ENCODE data around the gene ACOT6. TPM values are rescaled to one million over a fixed set of nuclear protein-coding genes. Genes with fewer than 3 reads are reported as not detected.
"Not testable (repeated sequence)": the region's sequence is repeated elsewhere in the genome, so short reads cannot be mapped to it uniquely, and the experiment has no call there.

The ACOT6 gene
- total RNA-seq, 1 donor from 2014 or later, result not detected

- intact Hi-C loops (cut with micrococcal nuclease), result no loop called here
These were observed 17.8 kb upstream of the ACOT6 start for GRCh38 chr14:73594491-73594890.

DNA sequence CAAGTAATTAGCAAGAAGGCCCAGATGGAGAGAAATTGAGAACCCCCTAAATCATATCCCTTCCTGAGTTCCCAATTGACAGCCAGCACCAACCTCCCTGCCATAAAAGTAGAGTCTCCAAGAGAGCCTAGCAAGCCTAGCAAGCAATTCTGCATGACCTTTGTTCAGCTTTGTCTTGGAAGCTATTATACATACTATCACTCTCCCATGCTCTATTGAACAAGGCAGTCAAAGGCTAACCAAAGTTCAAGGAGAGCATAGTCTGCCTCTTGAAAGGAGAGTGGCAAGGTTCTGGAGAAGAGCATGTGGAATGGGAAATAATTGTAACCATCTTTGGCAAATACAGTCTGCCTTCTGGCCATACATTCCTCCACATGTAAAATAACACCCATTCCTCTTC lies 12.8 kb upstream of the ACOT6 start:
- intact Hi-C loops (cut with micrococcal nuclease), result no loop called here

- intact Hi-C loops (cut with micrococcal nuclease), result no loop called here
These were observed 9.3 kb upstream of the ACOT6 start for GRCh38 chr14:73602994-73603393.

- intact Hi-C loops (cut with micrococcal nuclease), result no loop called here
These were observed 6.0 kb upstream of the ACOT6 start for GRCh38 chr14:73606271-73606670.

DNA sequence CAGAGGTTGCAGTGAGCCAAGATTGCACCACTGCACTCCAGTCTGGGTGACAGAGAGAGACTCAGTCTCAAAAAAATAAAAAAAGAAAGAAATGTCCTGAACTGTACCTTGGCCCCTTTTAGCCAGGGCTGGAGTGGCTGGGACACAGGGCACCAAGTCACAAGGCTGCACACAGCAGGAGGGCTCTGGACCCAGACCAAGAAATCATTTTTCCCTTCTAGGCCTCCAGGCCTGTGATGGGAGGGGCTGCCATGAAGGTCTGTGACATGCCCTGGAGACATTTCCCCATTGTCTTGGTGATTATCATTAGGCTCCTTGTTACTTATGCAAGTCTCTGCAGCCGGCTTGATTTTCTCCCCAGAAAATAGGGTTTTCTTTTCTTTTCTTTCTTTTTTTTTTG lies 5.1 kb upstream of the ACOT6 start:
- intact Hi-C loops (cut with micrococcal nuclease), result no loop called here

DNA sequence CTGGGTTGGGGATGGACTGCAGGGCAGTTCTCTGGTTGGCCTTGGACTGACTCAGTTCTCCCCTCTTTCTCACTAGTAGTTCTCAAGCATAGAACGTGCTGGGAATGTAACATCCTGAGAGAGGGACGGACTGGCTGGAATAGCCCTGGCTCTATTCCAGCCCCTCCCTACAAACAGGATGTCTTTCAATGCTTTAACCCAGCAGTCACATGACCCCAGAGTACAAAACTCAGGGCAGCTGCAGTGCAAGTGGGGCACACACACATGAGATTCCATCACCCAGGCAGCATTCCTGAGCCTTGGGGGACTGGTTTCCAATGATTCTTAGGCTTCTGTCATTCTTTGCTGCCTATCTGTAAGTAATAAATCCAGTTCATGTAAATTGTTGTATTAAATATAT lies 1.6 kb upstream of the ACOT6 start:
- intact Hi-C loops (cut with micrococcal nuclease), result no loop called here

GRCh38 chr14:73613046-73613383 lies 698 bp downstream of the ACOT6 start:
- intact Hi-C loops (cut with micrococcal nuclease), result no loop called here

DNA sequence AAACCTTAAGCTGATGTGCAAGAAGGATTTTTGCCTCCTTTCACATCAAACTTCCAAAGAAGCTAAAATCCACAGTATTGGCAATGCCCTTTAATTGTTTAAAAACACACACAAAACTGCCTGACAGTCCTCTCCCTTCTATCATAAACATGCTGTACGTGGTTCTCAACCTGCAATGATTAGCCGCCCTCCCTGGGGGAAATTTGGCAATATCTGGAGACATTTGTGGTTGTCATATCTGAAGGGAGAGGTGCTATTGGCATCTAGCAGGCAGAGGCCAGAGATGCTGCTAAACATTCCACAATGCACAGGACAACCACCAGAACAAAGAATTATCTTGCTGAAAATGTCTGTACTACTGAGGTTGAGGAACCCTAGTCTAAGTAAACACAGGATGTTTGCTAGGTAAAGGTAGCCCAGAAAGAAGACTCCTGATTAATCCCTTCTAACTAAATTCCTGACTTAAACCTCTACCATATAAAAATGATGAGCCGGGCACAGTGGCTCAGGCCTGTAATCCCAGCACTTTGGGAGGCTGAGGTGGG lies 1.2 kb downstream of the ACOT6 start:
- intact Hi-C loops (cut with micrococcal nuclease), result no loop called here

DNA sequence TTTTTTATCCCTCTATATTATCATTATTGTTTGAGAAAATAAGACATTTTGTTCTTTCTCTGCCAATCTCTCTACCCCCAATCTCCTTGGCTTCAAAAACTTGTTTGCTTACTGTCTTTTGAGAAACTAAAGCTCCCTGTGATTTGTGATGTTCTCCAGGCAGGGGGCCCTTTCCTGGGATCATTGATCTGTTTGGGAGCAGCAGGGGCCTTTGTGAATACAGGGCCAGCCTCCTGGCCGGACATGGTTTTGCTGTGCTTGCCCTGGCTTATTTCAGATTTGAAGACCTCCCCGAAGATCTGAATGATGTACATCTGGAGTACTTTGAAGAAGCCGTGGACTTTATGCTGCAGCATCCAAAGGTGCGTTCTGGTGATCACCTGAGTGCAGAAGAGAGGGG lies 4.5 kb downstream of the ACOT6 start:
- intact Hi-C loops (cut with micrococcal nuclease), result no loop called here

DNA sequence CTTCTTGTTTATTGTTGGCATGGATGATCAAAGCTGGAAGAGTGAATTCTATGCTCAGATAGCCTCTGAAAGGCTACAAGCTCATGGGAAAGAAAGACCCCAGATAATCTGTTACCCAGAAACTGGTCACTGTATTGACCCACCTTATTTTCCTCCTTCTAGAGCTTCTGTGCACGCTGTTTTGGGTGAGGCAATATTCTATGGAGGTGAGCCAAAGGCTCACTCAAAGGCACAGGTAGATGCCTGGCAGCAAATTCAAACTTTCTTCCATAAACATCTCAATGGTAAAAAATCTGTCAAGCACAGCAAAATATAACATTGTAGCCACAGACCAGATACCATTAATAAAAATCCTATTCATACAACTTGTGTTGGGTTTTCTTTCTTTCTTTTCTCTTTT lies 7.2 kb downstream of the ACOT6 start:
- intact Hi-C loops (cut with micrococcal nuclease), result no loop called here

- intact Hi-C loops (cut with micrococcal nuclease), result no loop called here
These were observed 8.0 kb downstream of the ACOT6 start for GRCh38 chr14:73620268-73620667.

DNA sequence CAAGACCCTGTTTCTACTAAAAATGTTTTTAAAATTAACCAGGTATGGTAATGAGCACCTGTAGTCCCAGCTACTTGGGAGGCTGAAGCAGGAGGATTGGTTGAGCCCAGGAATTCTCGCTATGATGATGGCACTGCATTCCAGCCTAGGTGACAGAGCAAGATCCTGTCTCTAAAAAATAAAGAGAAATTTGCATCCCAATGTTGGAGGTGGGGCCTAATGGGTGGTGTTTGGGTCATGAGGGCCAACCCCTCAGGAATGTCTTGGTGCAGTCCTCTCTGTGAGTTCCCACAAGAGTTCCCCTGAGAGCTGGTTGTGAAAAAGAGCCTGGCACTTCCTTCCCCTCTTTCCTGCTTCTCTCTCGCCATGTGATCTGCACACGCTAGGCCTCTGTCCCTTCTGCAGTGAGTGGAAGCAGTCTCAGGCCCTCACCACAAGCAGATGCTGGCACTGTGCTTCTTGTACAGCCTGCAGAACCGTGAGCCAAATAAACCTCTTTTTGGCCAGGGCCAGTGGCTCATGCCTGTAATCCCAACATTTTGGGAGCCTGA lies 11.3 kb downstream of the ACOT6 start:
- intact Hi-C loops (cut with micrococcal nuclease), result no loop called here

- intact Hi-C loops (cut with micrococcal nuclease), result no loop called here
These were observed 13.4 kb downstream of the ACOT6 start for GRCh38 chr14:73625706-73626105.

GRCh38 chr14:73627151-73627558 lies 14.8 kb downstream of the ACOT6 start:
- intact Hi-C loops (cut with micrococcal nuclease), result no loop called here

DNA sequence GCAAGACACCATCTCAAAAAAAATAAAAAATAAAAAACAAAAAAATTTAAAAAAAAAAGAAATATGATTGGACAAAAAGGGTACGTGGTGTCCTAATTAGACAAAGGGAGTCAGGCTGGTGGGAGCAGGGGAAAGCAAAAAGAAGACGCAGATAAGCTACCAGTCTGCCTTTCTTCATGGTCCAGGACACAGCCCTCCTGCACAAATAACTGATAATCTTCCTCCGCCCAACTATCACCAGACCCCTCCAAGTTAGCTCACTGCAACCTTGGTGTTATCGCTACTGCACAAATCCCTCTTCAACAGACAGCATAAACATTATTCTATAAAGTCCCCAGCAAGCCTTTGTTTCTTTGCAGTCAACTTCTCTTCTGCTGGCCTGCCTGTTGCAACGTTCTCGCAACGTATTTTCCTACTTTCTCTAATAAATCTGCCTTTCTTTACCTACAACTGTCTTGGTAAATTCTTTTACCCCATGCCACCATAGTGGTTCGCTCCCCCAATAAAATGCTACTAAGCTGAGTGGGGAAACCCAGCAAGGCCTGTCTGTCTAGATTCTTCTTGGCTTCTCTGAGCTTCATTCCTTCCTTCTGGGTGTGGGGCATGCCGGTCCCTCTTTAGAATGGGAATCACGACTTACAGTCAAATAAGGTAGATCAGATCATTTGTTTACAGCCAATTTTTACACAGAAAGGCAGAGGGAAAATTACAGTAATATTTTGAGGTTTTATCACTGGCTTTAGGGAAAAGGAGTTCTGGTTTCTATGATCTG lies 17.9 kb downstream of the ACOT6 start:
- intact Hi-C loops (cut with micrococcal nuclease), result loop anchor here (5.0 kb wide), 1 partner anchor 333 kb away; no protein-coding TSS in a partner anchor

DNA sequence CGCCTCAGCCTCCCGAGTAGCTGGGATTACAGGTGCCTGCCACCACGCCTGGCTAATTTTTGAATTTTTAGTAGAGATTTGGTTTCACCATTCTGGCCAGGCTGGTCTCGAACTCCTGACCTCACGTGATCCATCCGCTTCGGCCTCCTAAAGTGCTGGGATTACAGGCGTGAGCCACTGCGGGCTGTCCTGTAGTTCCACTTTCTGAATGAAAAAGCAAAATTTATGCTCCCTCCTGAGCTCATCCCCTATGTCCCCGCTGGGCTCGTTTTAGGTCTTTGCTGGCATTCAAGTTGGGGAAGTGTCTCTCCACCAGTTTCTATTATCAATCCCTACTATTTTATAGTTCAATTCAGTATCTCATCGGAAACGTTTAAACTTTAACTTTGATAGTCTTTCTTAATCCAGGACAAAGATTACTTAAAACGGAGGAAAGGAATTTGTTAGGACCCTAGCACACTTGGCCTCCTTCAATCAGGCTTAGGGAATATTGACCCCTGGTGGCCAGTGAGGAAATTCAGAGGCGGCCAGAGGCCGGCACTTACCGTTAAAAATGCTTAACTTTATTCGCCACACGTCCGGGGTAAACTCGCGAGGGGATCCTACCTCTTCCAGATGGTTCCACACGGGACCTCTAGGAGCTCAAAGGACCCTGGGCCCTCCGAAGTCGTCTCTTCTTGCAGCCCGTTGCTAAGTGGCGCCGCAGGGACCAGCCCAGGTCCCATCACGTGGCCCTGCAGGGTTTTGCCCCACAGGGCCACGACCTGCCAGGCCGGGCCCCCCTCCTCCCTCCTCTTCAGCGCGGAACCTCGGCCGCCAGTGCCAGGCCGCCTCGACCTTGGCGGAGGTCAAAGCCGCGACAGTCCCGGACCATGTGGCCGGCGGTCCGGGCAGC lies 21.0 kb downstream of the ACOT6 start:
- intact Hi-C loops (cut with micrococcal nuclease), result loop anchor here (1.0 to 5.0 kb wide), 3 partner anchors 125 to 336 kb away; partner anchors contain the start of gene RIOX1

- intact Hi-C loops (cut with micrococcal nuclease), result loop anchor here (5.0 kb wide), 1 partner anchor 337 kb away; no protein-coding TSS in a partner anchor
These were observed 21.9 kb downstream of the ACOT6 start for GRCh38 chr14:73634011-73634833.

DNA sequence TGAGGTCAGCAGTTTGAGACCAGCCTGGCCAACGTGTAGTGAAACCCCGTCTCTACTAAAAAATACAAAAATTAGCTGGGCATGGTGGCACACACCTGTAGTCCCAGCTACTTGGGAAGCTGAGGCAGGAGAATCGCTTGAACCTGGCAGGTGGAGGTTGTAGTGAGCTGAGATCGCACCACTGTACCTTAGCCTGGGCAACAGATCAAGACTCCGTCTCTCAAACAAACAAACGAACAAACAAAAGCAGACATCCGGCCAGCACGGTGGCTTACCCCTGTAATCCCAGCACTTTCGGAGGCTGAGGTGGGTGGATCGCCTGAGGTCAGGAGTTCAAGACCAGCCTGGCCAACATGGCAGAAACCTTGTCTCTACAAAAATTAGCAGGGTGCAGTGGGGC lies 24.0 kb downstream of the ACOT6 start:
- intact Hi-C loops (cut with micrococcal nuclease), result not testable (repeated sequence)

DNA sequence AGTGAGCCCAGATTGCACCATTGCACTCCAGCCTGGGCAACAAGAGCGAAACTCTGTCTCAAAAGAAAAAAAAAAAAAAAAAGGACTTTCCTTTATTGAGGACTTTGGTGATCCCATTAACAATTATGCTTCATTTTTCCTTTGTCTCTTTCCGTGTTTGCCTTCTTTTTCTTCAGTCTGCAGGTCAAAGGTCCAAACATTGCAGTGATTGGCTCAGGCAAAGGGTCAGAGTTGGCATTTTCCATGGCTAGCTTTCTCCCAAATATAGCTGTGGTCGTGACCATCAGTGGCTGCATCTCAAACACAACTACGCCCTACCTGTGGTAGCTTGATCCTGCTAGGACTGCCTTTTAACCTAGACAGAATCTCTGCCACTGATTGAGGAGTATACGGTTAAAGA lies 25.5 kb downstream of the ACOT6 start:
- intact Hi-C loops (cut with micrococcal nuclease), result no loop called here

GRCh38 chr14:73640796-73641365 lies 28.6 kb downstream of the ACOT6 start:
- intact Hi-C loops (cut with micrococcal nuclease), result loop anchor here (10.0 kb wide), 1 partner anchor 66 kb away; no protein-coding TSS in a partner anchor
